Measurements from ENCODE around the gene DPH7. TPM values are rescaled to one million over a fixed set of nuclear protein-coding genes. Genes with fewer than 3 reads are reported as not detected.

DPH7 gene
- 16.8 and 18.4 TPM in 2 replicates for total RNA-seq

DNA sequence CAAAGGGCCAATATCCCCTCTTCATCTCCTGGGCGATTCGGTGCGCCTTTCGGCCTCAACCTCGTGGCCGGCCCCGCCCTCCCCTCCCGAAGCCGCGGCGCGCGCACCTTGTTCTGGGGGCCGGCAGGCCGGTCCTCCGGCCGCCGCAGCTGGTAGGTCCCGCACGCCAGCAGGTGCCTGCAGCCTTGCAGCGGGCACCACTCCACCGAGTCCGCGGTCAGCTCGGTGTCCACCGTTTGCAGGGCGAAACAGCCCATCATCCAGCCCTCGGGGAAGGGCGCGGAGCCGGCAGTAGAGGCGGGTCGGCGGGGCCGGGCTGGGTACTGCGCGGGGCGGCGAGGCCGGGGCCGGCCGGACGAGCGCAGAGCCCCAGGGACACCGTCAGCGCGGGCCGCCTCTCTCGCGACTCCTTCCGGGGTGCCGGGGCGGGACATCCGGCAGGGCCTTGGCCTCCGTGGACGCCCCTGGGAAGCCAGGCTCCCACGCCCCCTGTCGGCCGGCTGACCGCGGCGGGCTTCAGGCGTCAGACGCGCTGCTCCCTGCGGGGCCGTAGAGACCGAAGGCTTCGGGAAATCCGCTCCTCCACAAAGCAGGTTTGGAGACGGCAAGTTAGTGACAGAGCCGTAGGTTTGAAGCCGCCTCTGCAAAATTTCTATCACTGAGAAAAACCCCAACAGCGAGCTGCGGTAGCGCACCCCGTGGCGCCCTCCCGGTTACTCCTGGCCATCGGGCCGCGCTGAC lies at the start of gene DPH7:
TSS of gene DPH7 (minus strand) at position 408 of the 741 bp plus-strand sequence. CDS start at position 260, 148 bp downstream.

DNA sequence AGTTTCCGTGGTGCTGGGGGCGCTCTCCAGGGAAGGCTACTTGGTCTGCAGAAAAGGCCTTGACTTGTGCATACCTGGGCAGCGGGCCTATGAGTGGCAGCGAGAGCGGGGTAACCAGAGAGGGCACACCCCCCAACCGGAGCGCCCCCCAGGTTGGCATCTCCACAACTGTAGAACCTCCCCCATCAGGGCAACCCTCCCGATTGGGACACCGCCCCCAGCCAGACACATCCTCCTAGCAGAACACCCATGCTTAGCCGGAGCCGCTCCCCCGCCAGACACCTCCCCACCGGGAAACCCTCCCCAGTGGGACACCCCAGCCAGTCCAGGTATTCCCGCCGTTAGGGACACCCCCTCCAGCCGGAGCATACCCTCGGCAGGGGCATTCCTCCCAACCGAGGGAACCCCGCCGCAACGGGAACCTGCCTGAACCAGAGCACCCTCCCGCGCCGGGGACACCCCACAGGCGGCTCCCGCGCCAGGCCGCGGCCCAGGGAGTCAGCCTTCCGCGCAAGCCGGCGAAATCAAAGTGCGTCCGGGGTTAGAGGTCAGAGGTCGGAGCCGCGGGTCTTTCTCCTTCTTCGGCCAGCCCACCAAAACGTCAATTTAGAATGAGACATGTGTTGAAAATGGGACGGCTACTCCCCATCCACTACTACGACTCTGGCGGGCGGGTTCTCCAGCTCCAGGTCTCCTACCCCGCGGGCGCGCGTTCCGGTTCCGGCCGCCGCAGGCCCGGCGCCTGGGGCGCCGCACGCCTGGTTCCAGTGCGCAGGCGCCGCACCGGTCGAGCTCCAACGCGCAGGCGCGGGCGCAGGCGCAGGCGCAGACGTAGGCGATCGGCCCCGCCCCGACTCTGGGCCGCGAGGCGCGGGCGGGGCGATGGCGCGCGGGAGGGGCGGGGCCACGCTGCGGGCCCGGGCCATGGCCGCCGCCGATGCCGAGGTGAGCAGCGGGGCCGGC lies 39.7 kb upstream of the DPH7 start, which contains the start of gene EHMT1:
TSS of gene EHMT1 (plus strand) at position 901 of the 963 bp plus-strand sequence. CDS start at position 925, 24 bp downstream.

DNA sequence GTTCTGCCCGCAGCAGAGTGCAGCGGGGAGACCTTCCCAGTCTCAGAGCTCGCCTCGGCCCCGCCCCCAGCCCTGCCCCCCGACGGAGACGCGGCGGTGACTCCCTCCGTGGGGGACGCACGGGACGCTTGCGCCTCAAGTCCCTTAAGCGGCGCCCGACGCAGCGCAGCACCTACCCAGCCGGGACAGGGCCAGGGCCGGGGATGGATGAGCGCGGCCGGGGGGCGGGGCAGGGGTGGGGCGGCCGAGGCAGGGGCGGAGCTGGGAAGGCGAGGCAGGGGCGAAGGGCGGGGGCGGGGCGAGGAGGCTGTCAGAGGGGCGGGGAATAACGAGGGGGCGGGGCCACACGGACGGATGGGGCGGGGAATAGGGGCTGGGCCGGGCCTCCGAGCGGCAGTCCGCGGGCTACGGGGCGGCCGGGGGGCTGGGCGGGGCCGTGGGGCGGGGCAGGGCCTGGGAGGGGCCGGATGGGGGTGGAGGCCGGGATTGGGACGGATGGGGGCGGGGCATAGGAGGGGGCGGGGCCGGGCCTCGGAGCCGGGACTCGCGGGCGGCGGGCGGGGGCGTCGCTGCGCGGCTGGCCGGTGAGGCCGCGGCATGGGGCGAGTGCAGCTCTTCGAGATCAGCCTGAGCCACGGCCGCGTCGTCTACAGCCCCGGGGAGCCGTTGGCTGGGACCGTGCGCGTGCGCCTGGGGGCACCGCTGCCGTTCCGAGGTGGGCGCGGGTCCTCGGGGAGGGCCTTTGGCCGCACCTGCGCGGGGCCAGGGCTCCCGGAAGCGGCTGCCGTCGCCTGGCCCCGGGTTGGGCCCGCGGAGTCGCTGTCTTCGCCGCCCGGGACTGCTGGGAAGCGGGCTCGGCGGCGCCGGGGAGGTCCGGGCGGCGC lies 26.6 kb upstream of the DPH7 start, which contains the start of gene ARRDC1:
TSS of gene ARRDC1 (plus strand) at position 566 of the 884 bp plus-strand sequence. CDS start at position 598, 32 bp downstream.

DNA sequence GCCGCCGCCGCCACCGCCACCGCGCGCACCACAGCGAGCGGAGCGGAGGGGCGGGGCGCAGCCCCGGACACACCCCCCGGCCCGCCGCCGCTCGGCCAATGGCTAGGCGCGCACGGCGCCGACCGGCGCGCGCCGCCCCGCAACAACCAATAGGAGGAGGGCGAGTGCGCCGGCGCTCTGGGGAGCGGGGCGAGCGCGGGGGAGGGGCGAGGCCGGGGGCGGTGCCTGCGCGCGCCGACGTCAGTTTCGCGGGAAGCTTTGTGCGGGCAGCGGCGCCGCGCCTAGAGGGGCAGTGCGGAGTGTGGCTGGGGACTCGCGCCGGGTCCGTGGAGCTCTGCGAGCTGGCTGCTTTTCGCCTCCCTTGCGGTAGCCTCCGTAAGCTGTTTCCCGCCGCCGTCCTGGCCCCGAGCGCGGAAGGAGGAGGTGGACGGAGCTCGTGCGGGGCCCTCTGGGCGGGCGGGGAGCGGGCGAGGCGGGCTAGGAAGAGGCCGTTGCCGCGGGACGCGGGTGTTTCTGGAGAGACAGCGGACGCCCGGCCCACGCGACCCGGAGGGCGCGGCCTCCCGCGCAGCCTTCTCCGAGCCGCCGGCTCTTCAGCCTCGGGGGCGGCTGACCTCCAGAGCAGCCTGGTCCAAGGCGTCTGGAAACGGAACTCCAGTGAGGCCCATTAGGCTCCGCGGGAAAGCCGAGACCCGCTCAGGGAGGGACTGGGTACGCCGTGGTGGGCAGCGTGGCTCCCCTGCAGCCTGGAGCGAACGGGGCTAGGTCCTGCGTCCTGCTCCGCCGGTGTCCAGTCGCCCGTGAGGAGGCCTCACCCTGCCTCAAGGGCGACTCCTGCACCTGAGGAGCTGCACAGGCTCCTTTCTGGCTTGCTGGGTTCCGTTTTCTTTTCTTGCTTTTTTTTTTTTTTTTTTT lies 12.0 kb upstream of the DPH7 start, which contains the start of gene ZMYND19:
TSS of gene ZMYND19 (minus strand) at position 44 of the 915 bp plus-strand sequence. CDS start 249 bp downstream, outside the sequence.

DNA sequence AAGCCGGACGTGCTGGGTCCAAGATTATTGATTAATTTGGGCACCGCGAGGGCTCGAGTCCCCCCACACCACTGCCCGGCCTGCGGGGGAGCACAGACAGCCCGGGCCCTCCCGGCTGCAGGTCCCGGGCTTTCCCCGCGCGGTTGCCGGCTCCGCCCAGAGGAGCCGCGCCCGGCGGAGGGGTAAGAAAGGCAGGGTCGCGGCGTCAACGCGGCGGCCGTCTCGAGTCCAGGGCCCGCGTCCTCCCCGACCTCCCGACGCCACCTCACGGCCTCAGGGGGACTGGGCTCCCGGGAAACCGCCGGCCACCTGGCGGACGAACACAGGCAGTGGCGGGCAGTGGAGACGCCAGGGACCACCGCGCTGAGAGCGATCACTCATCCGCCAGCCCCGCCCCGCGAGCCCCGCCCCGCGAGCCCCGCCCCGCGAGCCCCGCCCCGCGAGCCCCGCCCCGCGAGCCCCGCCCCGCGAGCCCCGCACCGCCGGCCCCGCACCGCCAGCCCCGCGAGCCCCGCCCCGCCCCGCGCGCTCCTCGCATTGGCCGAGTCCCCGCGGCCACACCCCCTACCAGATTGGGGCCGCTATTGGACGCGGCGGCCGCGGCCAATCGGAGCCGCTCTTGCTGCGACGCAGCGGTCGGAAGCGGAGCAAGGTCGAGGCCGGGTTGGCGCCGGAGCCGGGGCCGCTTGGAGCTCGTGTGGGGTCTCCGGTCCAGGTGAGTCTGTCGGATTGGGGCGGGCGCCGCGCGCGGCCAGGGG lies 27.3 kb downstream of the DPH7 start, which contains the start of gene MRPL41:
TSS of gene MRPL41 (plus strand) at position 616 of the 758 bp plus-strand sequence. CDS start 203 bp downstream, outside the sequence.

DNA sequence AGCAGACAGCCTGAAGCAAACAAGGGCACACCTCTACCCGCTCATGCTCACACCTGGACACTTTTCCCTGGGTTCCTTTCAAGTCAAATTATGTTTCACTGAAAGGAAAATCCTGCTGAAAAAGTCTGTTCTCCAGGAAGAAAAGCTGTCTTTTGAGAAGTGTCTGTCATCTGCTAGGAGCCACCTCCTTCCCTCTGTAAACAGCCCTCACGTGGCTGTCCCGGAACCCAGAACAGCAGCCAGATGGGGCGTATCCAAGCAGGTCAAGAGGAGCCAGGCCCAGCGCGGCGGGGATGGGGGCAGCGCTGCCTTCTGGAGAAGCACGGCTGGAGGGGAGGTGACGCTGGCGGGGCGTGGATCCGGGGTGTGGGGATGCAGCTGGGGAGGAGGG lies 28.5 kb downstream of the DPH7 start, which contains the start of gene PNPLA7:
TSS of gene PNPLA7 (minus strand) at position 172 of the 391 bp plus-strand sequence. CDS start 205 bp downstream, outside the sequence.

Other genes starting within 250 kb of the DPH7 start
- gene EXD3, start 155.8 kb downstream of the DPH7 start, total RNA-seq = 8.4 and 13.2 TPM in 2 replicates
- 0.46 and 0.57 TPM in 2 replicates for gene NOXA1, start 155.5 kb downstream of the DPH7 start, total RNA-seq
- gene ENTPD8, start 137.6 kb downstream of the DPH7 start, total RNA-seq = not detected in 2 replicates
- 10.4 and 15.5 TPM in 2 replicates for gene NSMF, start 119.6 kb downstream of the DPH7 start, total RNA-seq
- gene PNPLA7, start 28.5 kb downstream of the DPH7 start, total RNA-seq = 0.57 and 1.1 TPM in 2 replicates
- 49.6 and 57.2 TPM in 2 replicates for gene MRPL41, start 27.0 kb downstream of the DPH7 start, total RNA-seq
- gene ZMYND19, start 11.6 kb upstream of the DPH7 start, total RNA-seq = 12.5 and 17.9 TPM in 2 replicates
- 11.5 and 12.9 TPM in 2 replicates for gene ARRDC1, start 26.8 kb upstream of the DPH7 start, total RNA-seq
- gene EHMT1, start 40.1 kb upstream of the DPH7 start, total RNA-seq = 37.3 and 43.3 TPM in 2 replicates